KG1 (cell line): Measurements from ENCODE around the gene CLTCL1.
"Not testable (repeated sequence)": the region's sequence is repeated elsewhere in the genome, so short reads cannot be mapped to it uniquely, and the experiment has no call there.

ENCODE experiments used
- DNase-seq: peaks from one replicate; lab custom pipeline; 2025; lab: John Stamatoyannopoulos, UW

The CLTCL1 gene

GRCh38 chr22:19175602-19176174 lies 115.8 kb downstream of the CLTCL1 start:
- no peak for DNase-seq

DNA sequence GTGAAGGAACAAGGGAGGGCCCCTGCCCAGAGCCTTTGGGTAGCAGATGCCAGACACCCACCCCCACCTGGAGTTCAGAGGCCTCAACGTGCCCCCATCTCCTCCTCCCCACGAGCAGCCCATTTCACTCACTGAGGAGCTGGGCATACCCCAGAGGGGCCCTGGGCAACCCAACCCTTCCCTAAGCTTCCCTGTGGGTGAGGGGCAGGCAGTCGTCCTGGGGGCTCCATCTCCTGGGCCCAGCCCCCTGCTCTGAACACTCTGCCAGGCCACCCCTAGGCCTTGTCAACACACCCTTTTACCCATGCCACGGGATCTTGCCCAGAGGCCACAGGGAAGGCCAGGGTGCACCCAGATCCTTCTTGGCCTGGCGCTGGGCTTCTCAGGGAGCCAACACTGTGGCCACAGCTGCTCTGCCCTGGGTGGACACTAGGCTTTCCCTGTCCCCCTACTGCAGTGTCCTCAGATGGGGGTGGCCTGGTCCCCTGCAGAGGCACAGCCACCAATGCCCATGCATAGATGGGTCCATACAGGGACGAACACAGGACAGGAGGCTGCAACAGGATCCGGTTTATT lies 116.4 kb downstream of the CLTCL1 start:
- DNase-seq: no peak

DNA sequence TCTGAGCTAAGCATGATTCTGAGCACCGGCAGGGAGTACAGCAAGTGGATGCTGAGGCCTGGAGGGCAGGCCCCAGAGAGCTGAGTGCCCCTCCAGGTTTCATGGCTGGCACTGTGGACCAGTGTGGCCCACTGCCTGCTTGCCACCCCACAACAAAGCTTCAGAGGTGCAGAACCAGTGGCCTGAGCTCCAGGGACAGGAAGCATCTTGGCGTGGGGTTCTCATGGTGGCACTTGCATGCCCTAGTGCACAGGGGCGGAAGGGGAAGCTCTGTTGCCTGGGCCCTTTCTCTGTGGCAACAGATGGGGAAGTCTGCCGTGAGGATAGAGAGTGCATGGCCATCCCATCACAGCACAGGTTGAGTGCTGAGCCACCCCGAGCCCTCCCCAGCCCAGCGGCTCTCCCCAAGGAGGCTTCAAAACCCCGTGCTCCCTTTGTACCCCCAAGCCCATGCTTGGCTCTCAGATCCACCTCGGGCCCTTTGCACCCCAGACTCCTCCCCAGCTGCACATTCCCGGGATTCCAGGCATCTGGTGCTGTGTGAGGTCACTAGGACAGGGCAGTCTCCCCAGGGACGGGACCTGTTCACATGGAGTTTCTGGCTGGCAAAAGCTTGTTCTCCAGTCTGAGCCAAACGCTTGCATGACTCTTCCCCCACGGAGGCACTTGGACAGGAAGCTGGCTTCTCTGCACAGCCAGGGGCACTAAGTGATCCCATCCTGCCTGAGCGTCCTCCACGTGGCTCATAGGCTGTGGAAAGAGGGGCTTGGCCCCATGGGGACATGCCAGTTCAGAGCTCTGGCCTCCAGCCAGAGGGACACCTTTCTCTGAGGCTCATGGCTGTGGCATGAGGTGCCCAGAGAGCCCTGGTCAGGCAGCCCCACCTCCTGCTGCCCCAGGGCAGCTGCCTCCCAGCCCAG lies 117.2 kb downstream of the CLTCL1 start:
- DNase-seq: no peak

DNA sequence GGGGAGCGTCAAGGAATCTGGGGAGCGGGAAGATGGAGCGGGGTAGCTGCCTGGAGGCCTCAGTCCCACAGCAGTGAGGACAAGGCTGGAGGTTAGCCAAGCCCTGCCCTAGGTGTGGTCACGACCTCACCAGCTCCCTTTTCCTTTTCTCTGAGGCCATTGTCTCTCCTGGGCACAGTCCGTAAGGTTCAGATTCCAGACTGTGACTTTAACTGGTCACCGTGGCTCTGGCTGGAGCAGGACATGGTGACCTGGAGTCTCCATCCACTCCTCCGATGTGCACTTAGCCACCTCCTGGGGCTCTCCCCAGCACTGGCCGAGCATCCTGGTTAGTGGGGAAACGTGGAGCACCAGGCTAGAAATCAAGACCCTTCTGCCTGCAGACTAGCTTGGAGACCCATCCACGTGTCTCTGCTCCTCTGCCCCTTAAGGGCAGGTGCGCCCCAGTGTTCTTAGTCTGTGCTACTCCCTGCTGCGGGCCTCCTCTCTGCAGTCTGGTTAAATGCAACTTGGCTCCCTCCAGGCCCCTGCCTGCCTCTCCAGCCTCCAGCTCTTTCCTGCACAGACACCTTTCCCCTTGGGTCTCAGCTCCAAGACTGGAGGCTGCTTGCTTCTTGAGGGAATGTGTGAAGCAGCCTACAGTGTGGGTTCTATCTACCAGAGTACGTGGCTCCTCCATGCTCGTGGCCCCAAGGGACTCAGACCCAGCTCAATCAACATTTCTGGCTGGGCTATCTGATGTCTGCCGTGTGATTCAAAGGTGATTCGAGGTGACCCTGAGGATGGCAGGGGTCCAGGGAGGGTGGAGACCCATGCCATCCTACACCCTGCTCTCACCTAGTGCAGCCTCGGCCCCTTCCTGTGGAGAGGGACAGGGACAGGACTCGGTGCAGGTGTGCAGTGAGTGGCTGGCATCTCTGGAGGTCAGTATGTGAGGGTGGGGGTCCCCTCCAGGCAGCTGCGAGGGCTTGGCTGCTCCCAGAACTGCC lies 118.2 kb downstream of the CLTCL1 start:
- DNase-seq: no peak

DNA sequence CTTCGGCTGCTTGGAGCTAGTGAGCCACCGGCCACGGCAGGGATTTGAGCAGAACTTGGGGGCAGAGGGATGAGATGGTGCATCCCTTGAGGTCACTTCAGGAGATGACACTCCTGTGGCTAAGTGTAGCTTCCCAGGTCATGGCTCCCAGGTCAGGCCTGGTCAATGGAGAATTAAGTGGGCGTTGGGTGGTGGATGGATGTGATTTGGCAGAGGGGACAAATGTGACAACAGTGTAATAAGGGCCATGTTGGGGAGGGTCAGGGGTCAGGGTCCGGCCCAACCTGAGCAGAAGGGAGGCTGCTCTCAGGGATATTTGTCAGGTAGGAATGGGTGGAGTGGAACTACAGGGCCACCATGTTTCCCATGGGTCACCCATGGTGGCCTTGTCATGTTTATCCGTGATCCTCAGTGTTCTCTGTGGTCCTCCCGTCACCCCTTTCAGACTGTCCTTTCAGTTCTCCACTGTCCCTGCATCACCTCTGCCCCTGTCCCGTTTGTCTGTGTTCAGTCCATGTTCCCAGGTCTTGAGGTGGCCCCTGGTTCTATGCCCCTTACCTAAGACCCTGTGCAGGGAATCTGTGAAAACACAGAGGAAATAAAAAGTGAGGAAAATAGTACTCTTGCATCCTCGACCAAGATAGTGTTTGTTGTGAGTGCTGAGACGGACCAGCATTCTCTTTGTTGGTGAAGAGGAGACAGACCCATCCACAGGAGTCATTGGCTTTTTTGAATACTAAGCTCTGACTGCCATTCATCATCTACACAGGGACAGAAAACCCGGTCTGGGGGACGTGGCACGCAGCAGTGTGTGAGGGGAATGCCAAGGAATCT lies 119.1 kb downstream of the CLTCL1 start:
- no peak for DNase-seq

- no peak for DNase-seq
Observed at GRCh38 chr22:19169947-19170318, 121.6 kb downstream of the CLTCL1 start.

DNA sequence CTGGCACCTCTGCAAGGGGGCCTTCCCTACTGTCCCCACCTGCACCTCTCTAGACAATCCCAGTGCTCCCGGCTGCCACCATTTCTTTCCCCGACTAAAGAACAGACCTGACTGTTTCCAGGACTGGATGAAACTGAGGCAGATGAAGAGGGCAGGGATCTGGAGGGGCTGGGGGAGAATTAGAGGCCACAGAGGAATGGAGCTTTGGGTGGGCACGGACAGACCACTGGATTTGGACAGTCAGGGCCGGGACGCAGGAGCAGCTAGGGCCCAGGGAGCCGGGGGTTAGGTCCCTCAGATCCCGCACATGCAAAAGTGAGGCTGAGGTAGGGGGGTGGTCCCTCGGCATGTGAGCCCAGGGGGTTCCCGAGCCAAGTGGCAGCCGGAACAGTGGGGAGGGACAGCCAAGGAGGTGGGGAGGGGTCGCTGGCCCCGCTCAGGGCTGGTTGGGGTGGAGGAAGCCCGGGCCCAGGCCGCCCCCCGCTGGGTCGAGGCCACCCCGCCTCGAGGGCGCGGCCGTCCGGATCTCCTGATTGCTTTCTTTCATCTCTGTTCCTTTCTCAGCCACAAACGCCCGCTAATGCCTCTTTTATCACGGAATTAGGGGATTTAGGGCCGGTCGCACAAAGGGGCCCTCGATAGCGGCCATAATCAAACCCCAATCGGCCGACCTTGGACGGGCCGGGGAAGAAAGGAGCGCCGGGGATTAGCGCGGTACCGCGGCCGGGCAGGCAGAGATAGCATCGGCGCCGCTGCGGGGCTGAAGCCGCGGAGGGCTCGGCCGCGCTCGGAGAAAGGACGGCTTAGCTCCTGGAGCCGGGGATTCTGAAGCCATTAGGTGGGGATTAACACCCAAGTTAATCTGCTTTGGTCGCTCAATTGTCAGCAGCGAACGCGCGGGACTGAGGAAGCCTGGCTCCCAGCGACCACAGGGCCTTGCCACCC lies 122.2 kb downstream of the CLTCL1 start:
- no peak for DNase-seq

GRCh38 chr22:19168088-19168890 lies 123.2 kb downstream of the CLTCL1 start:
- no peak for DNase-seq

- no peak for DNase-seq
Observed at GRCh38 chr22:19167106-19167869, 124.2 kb downstream of the CLTCL1 start.

- no peak for DNase-seq
Observed at GRCh38 chr22:19166421-19166820, 125.1 kb downstream of the CLTCL1 start.

GRCh38 chr22:19164425-19164824 lies 127.1 kb downstream of the CLTCL1 start:
- DNase-seq: no peak

GRCh38 chr22:19158649-19159048 lies 132.9 kb downstream of the CLTCL1 start:
- DNase-seq: not testable (repeated sequence)

GRCh38 chr22:19156109-19156508 lies 135.4 kb downstream of the CLTCL1 start:
- DNase-seq: not testable (repeated sequence)

DNA sequence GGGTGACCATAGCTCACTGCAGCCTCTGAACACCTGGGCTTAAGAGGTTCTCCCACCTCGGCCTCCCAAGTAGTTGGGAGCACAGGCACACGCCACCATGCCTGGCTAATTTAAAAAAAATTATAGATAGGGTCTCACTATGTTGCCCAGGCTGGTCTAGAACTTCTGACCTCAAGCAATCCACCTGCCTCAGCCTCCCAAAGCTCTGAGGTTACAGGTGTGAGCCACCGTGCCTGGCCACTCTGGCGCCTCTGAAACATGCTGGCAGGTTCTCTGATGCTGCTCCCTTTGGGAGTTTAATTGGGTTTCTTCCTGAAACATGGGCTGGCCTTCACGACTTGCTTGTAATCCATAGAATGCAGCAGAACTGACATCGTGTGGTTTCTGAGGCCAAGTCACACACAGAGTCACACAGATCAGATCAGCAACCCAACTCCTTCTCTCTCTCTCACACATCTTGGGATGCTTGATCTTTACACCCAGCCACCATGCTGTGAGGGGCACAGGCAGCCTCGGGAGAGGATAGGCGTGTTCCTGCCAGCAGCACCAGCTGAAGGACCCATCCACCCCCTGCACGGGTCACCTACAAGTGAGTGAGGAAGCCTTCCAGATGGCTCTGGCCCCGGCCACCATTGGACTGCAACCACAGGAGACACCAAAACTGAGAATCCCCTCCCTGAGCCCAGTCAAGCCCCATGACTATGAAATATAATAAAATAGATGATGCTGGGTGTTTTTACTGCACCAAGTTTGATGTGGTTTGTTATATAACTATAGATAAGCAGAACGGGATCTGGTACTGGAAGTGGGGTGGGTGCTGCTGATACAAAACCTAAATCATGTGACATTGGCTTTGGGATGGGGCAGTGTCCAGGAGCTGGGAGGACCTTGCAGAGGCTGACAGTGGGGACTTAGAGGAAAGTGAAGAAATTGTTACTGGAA lies 138.3 kb downstream of the CLTCL1 start:
- DNase-seq: no peak

DNA sequence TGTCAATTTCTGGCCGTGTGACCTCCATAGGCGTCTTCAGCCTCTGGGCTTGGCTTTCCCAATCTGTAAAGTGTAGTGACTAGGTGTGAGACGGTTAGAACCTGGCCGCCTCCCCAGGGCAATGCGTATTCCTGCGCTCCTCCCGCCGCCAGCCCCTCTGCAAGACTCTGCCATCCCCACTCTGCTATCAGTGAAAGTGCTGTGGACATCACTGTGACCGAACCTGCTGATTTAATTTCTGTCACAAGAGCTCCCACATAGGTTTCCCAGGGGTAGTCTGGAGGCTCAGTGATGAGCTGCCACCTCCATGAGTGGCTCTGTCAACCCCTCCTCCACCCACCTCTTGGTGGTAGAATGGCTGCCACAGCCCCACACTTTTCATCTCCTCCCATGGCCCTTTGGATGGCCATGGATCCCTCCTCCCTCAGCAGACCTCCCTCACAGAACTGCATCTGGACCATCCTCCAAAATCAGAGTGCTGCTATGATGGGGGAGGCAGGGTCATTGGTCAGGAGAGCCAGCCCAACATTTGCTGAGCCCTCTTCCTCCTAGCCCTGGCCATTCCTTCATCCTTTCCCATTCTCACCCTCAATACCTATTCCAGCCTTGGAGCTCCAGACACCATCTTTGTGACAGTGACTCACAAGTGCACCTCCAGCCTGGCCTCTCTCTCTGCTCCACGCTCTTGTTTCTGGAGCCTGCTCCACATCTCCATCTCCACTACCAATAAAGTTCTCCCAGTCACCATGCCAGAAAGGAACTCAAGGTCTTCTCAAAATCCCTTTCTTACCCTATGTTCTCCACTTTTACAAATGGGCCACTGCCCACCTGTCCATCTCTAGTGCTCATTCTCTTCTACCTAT lies 140.0 kb downstream of the CLTCL1 start:
- DNase-seq: no peak
